T-helper 17 cell (primary cell): ENCODE data around the gene ETV6. TPM values are rescaled to one million over a fixed set of nuclear protein-coding genes. Genes with fewer than 3 reads are reported as not detected.
A peak's percentile ranks its signal among the peaks of the same experiment; 100 is the strongest.

Experiments
- ATAC-seq: fragments of 150-1000 bp; cut with Tn5 transposase; 2 replicates; pipeline ENCODE4 v1.10.0; 2021; ENCODE audit warnings: mild to moderate bottlenecking, moderate library complexity
- DNase-seq, 3 donors: peaks; one replicate each; pipeline versions ENCODE4 v3.0.0 to v3.0.0-alpha.2; 2020 to 2021
- H3K9me3 ChIP-seq: one replicate; pipeline ENCODE4 v1.7.0; 2013; ENCODE audit warnings: low read length, mild to moderate bottlenecking; ENCODE audit not compliant: control insufficient read depth, poor library complexity, severe bottlenecking
- H3K27ac Mint-ChIP-seq: one replicate; pipeline ENCODE4 v1.8.0; 2022; ENCODE audit warnings: mild to moderate bottlenecking, moderate library complexity, mixed read lengths
- H3K27me3 Mint-ChIP-seq: one replicate; pipeline ENCODE4 v1.8.0; 2022; ENCODE audit warnings: mixed read lengths
- H3K36me3 Mint-ChIP-seq: one replicate; pipeline ENCODE4 v1.8.0; 2022; ENCODE audit warnings: low read depth, mixed read lengths
- H3K4me1 Mint-ChIP-seq: one replicate; pipeline ENCODE4 v1.8.0; 2022; ENCODE audit warnings: mild to moderate bottlenecking, mixed read lengths
- H3K4me3 Mint-ChIP-seq: one replicate; pipeline ENCODE4 v1.8.0; 2022; ENCODE audit warnings: mild to moderate bottlenecking, moderate library complexity, mixed read lengths
- total RNA-seq, 4 donors: library from RNA in 2 of 4; stranded (reverse) in 2 of 4; gene quantifications; one replicate each; pipeline ENCODE4 v1.2.3 and lab custom pipeline; 2022 to 2026

ETV6 gene
- total RNA-seq, 2 donors from 2014 or later: 57.3 to 60.6 TPM

DNA sequence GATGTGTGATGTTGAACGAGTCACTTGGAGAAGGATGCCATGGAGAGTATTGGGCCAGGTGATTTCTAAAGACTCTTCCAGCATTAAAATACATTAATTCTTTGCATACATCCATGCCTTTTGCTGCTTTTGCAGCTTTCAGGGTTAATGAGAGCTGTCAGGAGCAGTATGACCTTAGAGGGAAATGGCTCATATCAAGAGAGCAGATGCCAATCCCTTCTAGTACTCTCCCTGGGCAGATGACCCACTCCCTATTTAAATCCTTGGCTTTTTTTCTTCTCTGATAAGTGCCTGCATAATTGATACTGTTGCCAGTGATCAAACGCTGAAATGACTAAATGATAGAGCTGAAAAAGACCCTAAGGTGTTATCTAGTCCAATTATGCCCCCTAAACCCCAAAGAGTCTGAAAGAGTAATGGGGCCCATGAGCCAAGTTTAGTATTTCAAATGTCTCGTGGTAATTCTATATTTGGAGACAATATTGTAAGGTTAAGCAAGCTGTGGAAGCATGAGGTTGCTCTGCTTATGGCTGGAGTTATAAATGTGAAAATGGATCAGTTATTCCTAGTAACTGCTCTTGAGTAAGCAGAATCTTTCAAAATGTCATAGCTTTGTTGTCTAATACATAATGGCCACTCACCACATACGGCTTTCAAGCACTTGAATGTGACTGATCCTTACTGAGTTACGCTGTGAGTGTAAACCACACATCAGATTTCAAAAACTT is 137.3 kb downstream of the ETV6 start:
- no peak overlapping the region for H3K4me3 Mint-ChIP-seq
- DNase-seq: no peak
- H3K36me3 Mint-ChIP-seq: peaks cover 10% of the 10 kb centered on the region
- no peaks in the 10 kb centered on the region for H3K9me3 ChIP-seq
- ATAC-seq: no peak
- no peaks in the 10 kb centered on the region for H3K27me3 Mint-ChIP-seq
- H3K27ac Mint-ChIP-seq: no peak overlapping the region
- H3K4me1 Mint-ChIP-seq: peaks cover 39% of the 10 kb centered on the region

DNA sequence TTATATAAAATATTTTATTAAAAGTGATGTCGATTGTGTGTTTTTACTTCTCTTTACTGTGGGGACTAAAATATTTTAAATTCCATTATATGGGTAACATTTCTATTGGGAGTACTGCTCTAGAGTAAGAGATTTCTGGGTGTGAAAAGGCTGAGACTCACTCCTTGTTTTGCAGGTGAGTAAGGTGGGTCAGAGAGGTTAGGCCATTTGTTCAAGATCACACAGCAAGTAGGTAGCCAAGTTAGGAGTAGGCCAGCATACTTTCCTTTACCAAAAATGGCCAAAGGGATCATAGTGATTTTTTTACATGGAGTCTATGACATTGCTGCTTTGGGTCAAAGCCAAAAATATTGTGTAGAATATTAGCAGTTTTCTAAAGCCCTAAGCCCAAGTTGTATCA is 138.0 kb downstream of the ETV6 start:
- Mint-ChIP-seq H3K27me3 (no peaks in the 10 kb centered on the region), H3K4me1 (peaks cover 39% of the 10 kb centered on the region), H3K4me3 (no peak overlapping the region), H3K27ac (no peak overlapping the region), H3K36me3 (peaks cover 10% of the 10 kb centered on the region)
- no peaks in the 10 kb centered on the region for H3K9me3 ChIP-seq
- no peak for DNase-seq
- ATAC-seq: no peak

DNA sequence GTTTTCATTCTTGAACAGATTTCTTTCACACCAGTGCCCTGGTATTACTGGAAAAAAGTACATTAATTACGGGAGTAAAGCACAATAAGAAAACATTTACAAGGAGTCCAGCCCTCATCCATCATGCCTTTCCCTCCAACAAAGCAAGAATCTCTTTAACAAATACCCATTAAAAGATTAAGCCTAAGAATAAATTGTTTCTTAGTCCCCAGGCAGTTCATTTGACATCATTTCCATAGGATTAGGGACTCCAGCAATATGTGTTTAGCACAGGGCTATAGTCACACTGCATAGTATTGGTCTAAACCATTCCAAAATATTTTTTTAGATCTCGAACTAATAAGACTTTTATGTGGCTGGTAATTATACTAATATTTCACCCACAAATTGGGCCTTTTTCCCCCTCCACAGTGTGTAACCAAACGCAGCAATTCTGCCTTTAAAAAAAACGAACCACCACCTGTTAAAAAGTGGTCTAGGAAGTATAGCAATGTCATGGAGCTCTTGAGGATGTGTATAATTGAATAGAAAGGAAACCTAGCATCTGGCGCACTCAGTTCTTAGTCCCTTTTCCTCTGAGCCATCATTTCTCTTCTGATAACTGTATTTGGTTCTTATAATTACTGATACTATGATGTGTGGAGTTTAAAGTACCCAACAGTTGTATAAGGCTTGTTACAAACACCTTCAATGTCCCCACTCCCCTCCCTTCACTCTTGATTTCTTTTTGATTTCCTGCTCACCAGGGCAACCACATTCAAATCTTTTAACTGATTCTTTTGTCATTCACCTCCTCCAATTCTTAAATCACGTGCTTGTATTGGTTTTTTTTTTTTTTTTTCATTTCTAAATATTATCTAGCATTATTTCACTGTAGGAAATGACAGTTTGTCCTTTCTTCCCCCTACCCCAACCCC is 138.7 kb downstream of the ETV6 start:
- ATAC-seq: no peak
- H3K27me3 Mint-ChIP-seq: no peaks in the 10 kb centered on the region
- peaks cover 10% of the 10 kb centered on the region for H3K36me3 Mint-ChIP-seq
- no peak for DNase-seq
- H3K4me1 Mint-ChIP-seq: peaks cover 34% of the 10 kb centered on the region
- H3K9me3 ChIP-seq: no peaks in the 10 kb centered on the region
- no peak overlapping the region for H3K4me3 Mint-ChIP-seq
- no peak overlapping the region for H3K27ac Mint-ChIP-seq

DNA sequence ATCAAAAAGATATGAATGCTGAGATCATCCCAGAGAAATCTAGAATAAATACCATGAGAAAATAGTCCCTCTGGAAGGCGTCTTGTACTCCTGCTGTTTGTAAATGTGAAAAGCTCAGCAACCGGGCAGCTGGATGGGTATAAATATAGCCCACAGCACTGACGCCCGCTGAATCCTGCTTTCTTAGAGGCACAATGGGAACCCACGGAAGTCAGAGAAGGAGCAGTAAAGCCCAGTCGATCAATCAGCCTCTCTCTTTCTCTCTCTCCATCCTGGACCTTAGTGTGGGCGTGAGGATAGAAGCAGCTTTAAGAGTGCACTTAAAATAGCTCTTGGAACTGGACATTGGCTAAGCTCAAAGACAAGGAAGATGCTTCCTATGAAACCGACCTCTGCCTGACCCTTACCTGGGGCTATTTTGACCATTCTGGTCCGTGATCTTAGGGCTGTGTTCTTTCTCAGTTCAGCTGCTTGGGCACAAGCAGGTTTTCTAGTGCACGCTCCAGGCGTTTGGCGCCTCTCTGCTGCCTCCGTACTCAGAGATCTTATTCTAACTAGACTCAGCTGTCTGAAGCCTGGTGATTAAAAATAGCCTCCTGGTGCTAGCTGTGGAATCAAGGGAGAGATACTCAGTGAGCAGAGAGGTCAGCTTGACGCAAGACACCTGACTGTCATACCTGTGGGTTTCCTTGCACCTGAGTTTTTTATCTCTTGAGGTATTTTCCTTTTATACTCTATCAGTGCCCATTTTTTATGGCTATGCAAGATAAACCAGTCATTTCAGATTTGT is 144.6 kb downstream of the ETV6 start:
- ATAC-seq (no peak), DNase-seq (no peak)
- Mint-ChIP-seq H3K4me3 (no peak overlapping the region), H3K4me1 (peaks cover 50% of the 10 kb centered on the region), H3K27me3 (no peaks in the 10 kb centered on the region), H3K27ac (no peak overlapping the region), H3K36me3 (peaks cover 6% of the 10 kb centered on the region)
- no peaks in the 10 kb centered on the region for H3K9me3 ChIP-seq

DNA sequence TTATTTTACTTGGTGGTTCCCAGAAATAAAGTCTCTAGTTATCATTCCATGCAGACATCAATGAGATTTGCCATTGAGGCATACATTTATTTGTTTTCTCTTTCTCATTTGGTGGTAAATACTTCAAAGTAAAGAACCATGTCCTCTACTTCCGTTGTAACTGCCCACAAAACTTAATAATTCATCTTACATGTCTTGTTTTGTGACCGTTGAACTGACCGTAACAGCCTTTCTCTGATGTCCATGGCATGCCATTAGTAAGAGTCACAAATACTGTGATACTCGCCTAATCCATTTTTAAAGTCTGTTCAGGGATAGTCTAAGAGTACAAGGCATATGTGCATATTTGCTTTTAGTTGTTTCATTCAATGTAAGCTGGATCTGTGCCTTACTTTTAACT is 145.3 kb downstream of the ETV6 start:
- Mint-ChIP-seq H3K27ac (no peak overlapping the region), H3K4me1 (peaks cover 50% of the 10 kb centered on the region), H3K4me3 (no peak overlapping the region), H3K27me3 (no peaks in the 10 kb centered on the region), H3K36me3 (peaks cover 6% of the 10 kb centered on the region)
- ATAC-seq (no peak), DNase-seq (no peak)
- H3K9me3 ChIP-seq: no peaks in the 10 kb centered on the region

DNA sequence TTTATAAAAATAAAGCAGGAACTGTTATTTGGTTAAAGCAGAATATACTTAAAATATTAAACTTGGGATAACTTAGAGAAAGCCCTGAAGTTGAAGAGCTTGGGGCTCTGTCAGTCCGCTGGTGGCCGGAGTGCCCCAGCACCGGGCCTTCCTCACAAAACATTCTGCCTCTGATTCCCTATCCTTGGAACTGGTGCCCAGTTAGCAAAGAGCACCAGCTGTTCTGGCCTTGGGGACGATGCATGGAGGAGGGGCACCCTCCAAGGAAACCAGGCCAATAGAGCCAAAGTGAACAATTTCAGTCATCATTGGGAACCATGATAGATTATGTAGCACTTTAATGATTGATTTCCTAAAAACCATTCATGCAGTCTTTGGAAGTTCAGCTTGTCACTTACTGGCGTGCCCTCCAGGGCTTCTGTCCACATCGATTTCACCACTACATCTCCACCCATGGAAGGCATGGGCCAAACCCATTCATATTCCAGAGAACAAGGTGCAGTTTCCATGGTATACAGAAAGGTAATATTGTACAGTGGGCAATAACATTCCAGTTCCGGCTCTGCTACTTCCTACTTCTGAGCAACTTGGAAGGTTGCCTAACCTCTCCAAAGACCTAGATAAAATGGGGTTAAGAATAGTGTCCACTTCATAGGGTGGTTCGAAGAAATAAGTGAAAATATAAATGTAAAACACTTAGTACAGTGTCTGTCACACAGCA is 145.9 kb downstream of the ETV6 start:
- no peaks in the 10 kb centered on the region for H3K27me3 Mint-ChIP-seq
- H3K9me3 ChIP-seq: no peaks in the 10 kb centered on the region
- H3K4me1 Mint-ChIP-seq: peaks cover 52% of the 10 kb centered on the region
- ATAC-seq: no peak
- H3K36me3 Mint-ChIP-seq: peaks cover 5% of the 10 kb centered on the region
- no peak overlapping the region for H3K27ac Mint-ChIP-seq
- no peak for DNase-seq
- H3K4me3 Mint-ChIP-seq: no peak overlapping the region

DNA sequence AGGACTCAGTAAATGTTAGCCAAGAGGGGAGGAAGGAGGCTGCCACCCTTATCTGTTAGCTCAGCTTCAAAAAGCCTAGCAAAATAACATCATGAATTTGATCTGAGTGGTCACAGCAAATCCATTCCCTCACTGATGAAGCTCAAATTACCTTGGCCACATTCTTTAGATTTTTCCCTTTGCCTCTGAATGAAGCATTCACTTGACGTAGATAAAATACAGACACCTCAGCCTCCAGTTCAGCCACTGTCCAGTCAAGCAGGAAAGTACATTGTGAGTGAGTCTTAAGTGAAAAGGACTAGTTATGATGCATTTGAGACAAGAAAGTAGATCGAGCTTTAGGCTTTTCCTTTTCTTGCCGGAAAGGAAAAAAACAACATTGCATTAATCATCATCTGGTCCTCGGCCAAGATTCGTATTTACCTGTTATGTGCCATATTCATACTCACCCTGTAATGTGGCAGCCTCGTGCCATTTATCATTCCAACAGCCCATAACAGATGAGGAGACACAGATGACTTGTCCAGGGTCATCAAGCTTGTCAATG is 146.5 kb downstream of the ETV6 start:
- no peaks in the 10 kb centered on the region for H3K9me3 ChIP-seq
- DNase-seq (no peak), ATAC-seq (no peak)
- Mint-ChIP-seq H3K4me1 (peaks cover 53% of the 10 kb centered on the region), H3K27me3 (no peaks in the 10 kb centered on the region), H3K4me3 (no peak overlapping the region), H3K36me3 (peaks cover 3% of the 10 kb centered on the region), H3K27ac (peak overlapping the region; percentile 27)

DNA sequence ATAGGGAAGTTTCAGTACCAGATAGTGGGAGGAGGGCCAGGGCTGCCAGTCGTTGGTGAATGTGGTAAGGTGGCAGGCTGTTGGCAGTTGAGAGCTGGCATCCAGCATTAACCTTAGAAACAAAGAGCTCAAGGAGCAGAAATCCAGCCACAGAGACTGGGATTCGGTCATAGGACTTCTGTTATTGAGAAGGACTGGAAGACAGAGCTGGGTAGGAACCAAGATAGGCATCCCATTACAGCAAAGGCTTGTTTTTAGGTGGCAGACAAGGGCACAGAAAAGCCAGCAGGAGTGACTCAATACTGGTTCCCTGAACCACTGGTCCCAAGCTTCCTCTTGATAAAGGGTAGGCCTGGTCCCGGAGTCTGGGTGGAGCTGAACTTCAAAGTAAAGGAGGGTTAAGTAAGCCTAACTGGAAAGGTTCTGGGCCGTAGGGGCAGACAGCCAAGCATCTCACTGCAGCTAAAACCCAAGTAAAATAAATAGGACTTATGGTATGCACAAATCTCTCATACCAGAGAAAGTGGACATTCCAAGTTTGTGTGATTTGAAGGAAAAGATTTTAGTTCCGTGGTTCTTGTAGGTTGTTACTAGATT is 147.9 kb downstream of the ETV6 start:
- ATAC-seq (no peak), DNase-seq (no peak)
- no peaks in the 10 kb centered on the region for H3K27me3 Mint-ChIP-seq
- H3K27ac Mint-ChIP-seq: peak overlapping the region; percentile 27
- no peaks in the 10 kb centered on the region for H3K36me3 Mint-ChIP-seq
- no peaks in the 10 kb centered on the region for H3K9me3 ChIP-seq
- no peak overlapping the region for H3K4me3 Mint-ChIP-seq
- H3K4me1 Mint-ChIP-seq: peaks cover 56% of the 10 kb centered on the region

DNA sequence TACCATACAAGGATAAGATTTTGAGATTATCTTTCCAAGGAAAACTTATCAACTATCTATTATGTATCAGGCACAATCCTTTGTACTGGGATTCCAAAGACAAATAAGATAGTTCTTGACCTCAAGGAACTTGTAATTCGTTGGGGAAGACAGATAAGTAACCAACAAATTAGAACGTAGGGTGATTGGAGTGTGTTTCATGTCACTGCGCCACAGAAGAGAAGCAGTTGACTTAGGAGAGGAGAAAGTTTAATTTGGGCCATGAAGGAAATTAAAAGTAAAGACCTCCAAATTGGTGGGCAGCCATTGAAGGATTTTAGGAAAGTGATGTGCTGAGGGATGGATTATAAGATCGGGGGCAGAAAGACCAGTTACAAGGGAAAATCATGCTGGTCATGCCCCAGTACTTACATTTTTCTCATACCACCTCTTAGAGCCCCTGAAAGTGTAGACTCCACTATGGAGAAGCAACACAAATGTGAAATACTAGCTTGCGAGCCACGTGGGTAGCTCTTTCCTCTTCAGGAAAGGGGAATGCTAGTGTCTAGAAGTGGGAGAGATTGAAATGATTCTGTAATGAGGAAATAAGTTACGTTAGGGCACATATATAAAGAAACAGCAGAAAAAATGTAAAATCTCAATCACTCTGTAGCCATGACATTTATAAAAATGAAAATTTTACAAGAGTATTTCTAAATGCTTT is 148.7 kb downstream of the ETV6 start:
- peaks cover 62% of the 10 kb centered on the region for H3K4me1 Mint-ChIP-seq
- H3K9me3 ChIP-seq: no peaks in the 10 kb centered on the region
- H3K27me3 Mint-ChIP-seq: no peaks in the 10 kb centered on the region
- H3K27ac Mint-ChIP-seq: no peak overlapping the region
- no peaks in the 10 kb centered on the region for H3K36me3 Mint-ChIP-seq
- H3K4me3 Mint-ChIP-seq: no peak overlapping the region
- ATAC-seq (no peak), DNase-seq (no peak)

DNA sequence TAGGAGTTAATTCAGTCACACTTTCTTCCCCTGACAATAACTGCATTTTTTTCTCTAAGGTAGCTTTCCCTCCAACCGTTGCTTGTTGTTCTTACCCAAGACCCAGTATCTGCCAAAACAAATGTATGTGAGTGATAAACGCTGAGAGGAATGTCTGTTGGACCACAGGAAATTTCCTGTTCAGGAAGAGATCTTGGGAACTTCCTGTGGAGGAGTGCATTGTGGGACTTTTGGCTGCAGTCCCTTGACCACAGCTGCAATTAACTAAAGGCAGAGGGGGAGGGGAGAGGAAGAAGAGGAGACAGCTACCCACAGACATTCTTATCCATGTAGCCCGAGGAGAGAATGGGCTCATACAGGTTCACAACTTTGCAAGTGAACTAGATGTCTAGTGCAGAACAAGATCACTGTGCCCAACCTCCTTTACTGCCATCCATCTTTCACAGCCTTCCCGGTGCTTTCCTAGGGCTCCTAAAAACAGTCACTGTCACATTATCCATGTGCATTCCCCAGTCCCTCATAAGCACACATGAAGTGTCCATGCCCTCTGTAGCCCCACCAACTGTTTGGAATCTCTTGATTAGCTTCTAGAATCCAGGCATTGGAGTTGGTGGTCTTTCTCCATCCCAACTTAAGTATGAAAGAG is 149.5 kb downstream of the ETV6 start:
- Mint-ChIP-seq H3K27ac (peak overlapping the region; percentile 8), H3K4me3 (no peak overlapping the region), H3K4me1 (peaks cover 54% of the 10 kb centered on the region), H3K36me3 (no peaks in the 10 kb centered on the region), H3K27me3 (no peaks in the 10 kb centered on the region)
- H3K9me3 ChIP-seq: no peaks in the 10 kb centered on the region
- DNase-seq (no peak), ATAC-seq (no peak)

DNA sequence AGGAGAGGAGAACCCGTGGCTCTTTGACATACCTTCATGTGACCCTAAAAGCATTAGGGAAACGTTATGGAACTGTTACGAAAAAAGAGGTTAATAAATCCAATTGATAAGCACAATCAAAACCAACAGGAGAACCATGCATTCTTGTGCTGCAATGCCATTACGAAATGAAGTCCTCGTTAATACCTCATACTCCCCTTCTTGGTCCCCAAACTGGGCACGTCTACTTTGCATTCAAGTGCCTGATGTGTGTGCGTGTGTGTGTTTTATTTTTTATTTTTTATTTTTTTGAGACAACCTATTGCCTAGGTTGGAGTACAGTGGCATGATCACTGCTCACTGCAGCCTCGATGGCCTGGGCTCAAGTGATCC is 150.0 kb downstream of the ETV6 start:
- Mint-ChIP-seq H3K4me1 (peaks cover 53% of the 10 kb centered on the region), H3K27ac (peak overlapping the region; percentile 37), H3K4me3 (no peak overlapping the region), H3K27me3 (no peaks in the 10 kb centered on the region), H3K36me3 (peaks cover 1% of the 10 kb centered on the region)
- no peak for DNase-seq
- ATAC-seq: no peak
- H3K9me3 ChIP-seq: no peaks in the 10 kb centered on the region
